ENCODE data around the gene MTREX.
"Not testable (repeated sequence)": the region's sequence is repeated elsewhere in the genome, so short reads cannot be mapped to it uniquely, and the experiment has no call there.

MTREX gene

DNA sequence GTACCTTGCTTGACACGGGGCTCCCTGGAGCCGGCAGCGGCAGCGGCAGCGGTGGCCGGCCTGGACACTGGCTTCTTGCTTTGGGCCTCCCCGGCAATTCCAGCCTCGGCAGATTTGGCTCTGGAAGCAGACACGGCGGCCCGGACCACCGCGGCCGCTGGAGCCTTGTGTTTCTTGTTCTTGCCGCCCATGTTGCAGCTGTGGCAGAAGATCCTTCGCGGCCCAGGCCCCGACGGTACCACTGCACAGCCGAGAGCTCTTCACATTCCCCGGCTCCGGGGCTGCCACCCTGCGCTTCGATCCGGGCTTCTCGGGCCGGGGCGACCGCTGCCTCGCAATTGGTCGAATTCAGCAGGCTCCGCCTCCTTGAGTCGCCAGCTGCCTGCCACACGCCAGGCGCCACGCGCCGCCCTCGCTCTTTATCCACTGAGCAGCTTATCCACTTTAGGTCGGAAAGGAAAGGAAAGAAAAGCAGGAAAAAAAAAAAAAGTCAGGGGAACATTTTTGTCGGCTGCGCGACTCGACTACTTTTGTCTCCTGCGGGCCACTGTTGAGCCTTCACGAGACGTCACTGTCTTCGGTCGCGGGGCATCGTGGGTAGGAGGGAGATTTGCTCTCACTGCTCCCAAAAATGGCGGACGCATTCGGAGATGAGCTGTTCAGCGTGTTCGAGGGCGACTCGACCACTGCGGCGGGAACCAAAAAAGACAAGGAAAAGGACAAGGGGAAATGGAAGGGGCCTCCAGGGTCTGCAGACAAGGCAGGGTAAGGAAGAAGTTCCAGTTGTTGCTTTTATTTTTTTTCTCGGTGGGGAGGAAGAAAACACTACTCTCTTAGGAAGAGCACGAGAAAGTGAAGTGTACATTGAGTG, at the start of gene MTREX, which contains the start of gene DHX29:
Gene MTREX (plus strand): TSS at position 607 of the 871 bp plus-strand sequence. CDS start 25 bp downstream, at position 632.
Gene DHX29 (minus strand): TSS at position 312 of the 871 bp plus-strand sequence. CDS start 121 bp downstream, at position 191.
- DNase-seq, result peak; percentile 86 to 91

- no peak for DNase-seq
Observed at GRCh38 chr5:55258339-55258738, 49.5 kb upstream of the MTREX start.

- no peak for DNase-seq
Observed at GRCh38 chr5:55276771-55277170, 31.0 kb upstream of the MTREX start.

DNA sequence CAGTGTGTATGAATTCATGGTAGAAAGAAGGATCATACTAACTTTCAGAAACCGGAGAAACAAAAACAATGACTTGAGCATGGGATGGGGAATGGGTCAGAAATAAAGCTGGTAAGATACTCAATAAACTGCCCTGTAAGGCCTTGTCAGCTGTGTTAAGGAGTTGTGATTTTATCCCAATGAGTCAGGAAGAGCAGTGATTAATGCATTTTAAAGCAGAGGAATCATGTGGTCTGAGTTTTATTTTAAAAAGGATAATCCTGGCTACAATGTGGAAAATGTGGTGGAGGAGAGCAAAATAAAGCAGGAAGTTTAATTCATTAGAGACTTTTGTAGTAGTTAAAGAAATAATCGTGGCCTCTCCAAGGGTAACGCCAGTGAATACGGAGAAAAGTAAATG, 29.0 kb upstream of the MTREX start:
- DNase-seq, result no peak

GRCh38 chr5:55286411-55286933, 21.3 kb upstream of the MTREX start:
- DNase-seq, result no peak

DNA sequence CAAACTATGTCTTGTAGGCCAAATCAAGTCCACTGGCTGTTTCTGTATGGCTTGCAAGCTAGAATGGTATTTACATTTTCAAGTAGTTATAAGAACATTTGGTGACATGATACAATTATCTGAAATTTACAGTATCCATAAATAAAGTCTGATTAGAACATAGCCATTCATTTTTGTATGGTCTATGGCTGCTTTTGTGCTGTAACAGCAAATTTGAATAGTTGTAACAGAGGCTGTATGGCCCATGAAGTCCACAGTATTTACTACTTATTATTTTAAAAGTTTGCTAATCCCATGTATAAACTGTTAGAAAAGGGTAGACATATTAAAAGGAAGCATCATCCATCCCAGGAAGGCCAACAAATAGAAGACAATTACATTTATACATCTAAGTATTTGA, 18.0 kb upstream of the MTREX start:
- no peak for DNase-seq

DNA sequence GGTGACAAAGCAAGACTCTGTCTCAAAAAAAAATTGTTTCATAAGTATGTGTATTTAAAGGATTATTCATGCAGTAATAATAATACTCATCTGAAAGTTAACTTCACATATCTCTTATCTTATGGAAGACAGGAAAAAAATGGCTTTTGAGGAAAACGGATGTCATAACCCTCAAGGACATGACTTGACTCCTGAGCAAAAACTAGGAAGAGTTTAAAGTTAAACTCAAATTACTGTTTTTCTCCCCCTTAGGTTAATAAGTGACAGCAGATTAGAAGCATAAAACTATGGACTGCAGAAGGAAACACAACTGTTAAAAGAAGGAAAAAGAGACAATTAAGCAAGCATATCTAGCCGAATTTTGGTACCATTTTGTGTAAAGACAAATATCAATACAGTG, 16.8 kb upstream of the MTREX start:
- no peak for DNase-seq

DNA sequence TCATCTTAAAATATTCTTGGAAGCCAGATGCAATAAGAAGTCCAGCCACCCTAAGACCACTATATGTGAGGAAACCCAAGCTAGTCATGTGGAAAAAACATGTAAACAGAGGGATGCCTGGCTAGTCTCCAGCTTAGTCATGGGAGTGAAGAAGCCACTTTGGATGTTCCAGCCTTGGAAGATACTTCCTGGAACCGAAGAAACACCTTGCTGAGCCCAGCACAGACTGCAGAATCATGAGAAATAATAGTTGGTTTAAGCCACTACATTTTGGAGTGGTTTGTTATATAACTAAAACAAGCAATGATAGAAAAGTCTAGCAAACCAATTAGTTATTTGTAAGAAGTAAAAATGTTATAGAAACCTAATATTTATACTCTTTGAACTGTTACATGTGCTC, 12.9 kb upstream of the MTREX start:
- DNase-seq, result no peak

- DNase-seq, result no peak
Observed at GRCh38 chr5:55300890-55301289, 6.9 kb upstream of the MTREX start.

- DNase-seq, result no peak
Observed at GRCh38 chr5:55303238-55303690, 4.5 kb upstream of the MTREX start.

- DNase-seq, result no peak
Observed at GRCh38 chr5:55304584-55304983, 3.2 kb upstream of the MTREX start.

DNA sequence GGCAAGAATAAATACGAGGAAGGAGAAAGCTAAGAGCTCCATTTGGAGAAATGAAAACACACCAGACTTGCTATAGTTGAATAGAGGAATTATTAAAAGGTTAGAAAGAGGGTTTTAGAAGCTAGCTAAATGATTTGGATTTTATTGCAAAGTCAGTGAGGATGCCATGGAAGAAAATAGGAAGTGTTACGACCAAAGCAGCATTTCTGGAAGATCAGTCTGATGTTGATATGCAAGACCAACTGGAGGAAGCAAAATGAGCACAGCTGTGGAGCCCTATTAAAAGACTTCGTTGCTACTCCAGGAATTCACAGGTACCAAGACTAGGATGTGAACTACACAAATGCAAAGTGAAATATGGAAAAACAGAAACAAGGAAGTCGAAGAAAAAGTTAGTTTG, 2.4 kb upstream of the MTREX start:
- DNase-seq, result no peak

- no peak for DNase-seq
Observed at GRCh38 chr5:55306641-55307382, 977 bp upstream of the MTREX start.

DNA sequence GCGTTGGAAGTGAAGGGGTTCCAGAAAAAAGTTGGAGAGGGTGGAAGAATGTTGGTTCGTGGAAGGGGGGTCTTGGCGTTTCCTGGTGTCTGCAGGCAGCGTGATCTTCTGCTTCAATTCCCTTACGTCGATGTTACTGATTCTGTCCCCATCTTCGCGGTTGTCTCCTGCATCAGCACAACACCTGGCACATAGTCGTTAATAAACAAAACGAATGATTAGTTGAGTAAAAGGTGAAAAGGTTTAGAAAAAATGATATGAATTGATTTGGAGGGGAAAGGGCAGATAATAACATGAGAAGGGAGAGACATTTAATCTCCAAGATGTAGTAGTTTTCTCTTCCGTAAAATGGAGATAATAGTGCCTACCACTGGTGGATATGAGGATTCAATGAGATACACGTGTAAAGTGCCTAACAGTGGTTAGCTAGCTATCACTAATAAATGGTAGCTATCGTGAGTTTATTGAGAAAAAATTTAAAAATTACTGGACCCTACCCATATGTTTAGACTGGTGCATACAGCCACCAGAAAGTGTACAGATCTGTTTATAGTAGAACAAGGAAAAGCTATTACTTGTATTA, 556 bp downstream of the MTREX start:
- DNase-seq, result peak; percentile 2 to 31

DNA sequence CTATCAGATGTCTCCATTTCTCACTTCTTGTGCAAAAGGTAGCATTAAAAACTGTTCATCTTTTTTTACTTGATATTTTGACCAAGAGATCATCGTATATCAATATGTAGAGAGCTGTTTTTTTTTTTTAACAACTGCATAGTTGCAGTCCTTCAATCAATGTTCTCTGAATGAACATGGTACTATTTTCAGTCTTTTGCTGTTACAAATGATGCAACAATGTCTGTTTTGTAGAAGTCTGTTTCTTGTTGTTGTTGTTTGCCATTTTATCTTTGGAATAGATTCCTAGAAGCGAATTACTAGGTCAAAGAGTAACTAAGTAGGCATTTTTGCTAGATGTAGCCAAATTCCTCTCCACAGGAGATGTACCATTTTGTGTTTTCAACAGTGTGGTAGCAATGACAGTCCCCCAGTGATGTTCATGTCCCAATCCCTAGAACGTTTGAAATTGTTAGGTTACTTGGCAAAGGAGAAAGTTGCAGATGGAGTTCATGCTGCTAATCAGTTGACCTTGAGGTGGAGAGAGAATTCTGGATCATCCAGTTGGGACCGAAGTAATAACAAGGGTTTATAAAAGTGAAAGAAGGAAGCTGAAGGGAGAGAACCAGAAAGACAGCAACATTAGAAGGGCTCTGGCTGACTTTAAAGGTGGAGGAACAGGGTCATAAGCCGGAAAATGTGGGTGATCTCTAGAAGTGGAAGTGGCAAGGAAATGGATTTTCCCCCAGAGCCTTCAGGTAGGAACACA, 6.3 kb downstream of the MTREX start:
- DNase-seq, result no peak

DNA sequence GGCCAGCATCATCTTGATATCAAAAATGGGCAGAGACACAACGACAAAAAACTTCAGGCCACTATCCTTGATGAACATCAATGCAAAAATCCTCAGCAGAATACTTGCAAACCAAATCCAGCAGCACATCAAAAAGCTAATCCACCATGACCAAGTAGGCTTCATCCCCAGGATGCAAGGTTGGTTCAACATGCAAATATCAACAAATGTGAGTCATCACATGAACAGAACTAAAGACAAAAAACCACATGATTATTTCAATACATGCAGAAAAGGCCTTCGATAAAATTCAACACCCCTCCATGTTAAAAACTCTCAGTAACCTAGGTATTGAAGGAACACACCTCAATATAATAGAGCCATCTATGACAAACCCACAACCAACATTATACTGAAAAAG, 8.5 kb downstream of the MTREX start:
- no peak for DNase-seq

DNA sequence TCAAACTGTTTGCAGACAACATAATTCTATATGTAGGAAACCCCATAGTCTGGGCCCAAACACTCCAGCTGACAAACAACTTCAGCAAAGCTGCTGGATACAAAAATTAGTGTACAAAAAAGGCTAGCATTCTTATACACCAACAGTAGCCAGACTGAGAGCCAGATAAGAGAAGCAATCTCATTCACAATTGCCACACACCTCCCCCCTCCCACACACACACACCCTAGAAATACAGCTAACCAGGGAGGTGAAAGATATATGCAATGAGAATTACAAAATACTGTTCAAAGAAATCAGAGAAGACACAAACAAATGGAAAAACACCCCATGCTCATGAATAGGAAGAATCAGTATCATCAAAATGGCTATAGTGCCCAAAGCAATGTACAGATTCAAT, 9.0 kb downstream of the MTREX start:
- no peak for DNase-seq

GRCh38 chr5:55318237-55318636, 10.4 kb downstream of the MTREX start:
- not testable (repeated sequence) for DNase-seq

DNA sequence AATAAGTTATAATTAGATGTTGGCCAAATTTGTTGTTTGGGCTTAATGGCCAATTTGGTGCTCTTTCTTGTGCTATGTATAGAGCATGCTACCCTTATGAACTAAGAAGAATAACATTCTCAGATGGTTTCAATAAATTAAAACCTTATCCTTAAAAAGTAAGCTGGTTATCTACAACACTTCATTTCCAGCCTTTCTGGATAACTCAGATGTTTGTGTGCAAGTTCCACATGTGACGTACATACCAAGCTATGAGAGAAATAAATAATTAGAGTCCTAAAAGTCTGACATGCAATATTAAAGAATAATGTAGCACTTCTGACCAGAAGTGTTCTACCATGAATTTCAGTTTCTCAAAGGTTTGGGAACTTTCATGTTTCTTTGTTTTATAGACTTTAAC, 11.7 kb downstream of the MTREX start:
- DNase-seq, result no peak

DNA sequence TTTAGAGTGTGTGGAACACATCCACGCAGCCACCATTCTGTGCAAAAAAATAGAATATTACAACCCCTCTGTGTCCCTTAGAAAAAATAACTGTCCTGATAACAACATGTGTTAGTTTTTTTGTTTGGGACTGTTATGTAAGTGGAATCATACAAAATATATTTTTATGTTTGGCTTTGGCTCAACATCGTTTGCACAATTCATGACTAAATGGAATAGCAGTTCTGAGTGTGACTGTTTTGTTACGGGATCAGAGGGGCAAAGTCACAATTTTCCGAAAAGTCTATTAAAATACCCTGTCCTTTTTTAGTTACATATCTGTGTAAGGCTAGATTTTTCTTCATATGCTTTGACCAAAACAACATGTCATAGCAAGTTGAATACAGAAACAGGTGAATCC, 12.8 kb downstream of the MTREX start:
- DNase-seq, result no peak

GRCh38 chr5:55324006-55324405, 16.2 kb downstream of the MTREX start:
- DNase-seq, result no peak

DNA sequence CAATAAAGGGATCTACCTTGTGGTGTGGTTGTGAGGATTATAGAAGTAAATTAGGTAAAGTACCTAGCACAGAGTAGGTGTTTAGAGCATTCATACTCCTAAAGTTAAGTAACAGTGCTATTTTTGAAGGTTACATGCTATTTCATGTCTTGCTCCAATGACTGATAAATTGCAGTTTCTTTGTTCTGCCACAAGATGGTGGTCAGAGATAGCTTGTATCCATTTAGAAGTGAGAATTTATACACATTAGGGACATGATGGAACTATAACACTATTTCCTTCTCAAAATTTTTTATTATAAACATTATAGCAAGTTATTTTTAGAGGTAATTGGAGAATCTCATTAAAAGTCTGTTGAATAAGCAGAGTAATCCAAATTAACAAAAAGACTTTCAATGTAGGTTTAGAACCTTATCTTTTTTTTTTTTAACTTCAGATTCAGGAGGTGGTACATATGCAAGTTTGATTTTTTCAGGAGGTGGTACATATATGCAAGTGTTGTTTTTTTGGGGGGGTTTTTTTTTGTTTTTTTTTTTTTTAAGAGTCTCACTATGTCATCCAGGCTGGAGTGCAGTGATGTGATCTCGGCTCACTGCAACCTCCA, 17.1 kb downstream of the MTREX start:
- peak in 1 of 2 donors; percentile 56 for DNase-seq
